ENCODE measurements around the gene PISD. TPM values are rescaled to one million over a fixed set of nuclear protein-coding genes. Genes with fewer than 3 reads are reported as not detected.

Gene PISD
- total and polyA plus RNA-seq, 2 of the 8 experiments (the other 6 are each of a cell fraction or from before 2014, with no cell fraction given), result 47.8 to 48.2 TPM

DNA sequence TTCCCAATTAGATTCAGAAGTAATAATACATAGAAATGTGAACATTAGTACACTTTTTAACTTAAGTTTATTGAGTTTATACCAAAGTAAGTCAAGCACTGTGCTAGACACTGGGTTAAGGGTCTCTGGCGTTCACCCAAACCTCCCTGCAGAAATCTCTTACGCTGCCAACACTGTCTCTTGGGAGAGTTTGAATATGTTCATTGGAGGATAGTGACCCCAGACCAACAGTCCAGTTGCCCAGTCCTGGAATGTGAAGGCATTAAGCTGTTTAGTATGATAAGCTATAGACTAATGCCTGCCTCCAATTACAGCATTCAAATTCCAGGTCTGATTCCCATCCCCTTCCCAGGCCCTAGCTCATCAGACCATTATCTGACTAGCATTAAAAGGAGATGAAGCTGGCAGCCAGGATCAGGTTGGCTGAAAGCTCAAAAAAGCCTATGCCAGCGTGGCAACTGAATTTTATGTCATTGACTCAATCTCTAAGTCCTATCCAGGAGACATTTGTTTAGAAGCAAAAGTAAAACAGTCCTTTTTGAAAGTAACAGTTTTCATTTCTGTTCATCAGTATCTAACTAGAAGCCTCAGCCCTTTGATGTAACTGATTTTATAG lies 87.9 kb downstream of the PISD start:
- Histone ChIP-seq H4K20me1 (replicated peaks in 1 of 2; ENCODE audit: control insufficient read depth in 1 of 2, insufficient read depth in 2 of 2, low read length in 2 of 2) (no peaks in the 10 kb centered on the region), H3K27ac (ENCODE audit: low read depth, low read length) (no peak overlapping the region), H3K14ac (ENCODE audit: insufficient read length) (no peak overlapping the region), H4K8ac (ENCODE audit: extremely low read depth, insufficient read depth, low read length) (no peak overlapping the region), H2BK12ac (ENCODE audit: low read depth, low read length) (no peak overlapping the region), H3K27me3 (replicated peaks in 1 of 4; ENCODE audit: control insufficient read depth in 3 of 4, extremely low read depth in 1 of 4, insufficient read depth in 3 of 4, low read length in 3 of 4) (no peaks in the 10 kb centered on the region), H3K56ac (replicated peaks; ENCODE audit: insufficient read length, low read depth, low read length) (no peak overlapping the region), H2BK20ac (ENCODE audit: low read length) (no peak overlapping the region), H4K91ac (replicated peaks; ENCODE audit: insufficient read length, low read length) (no peak overlapping the region), H3K4me3 (ENCODE audit: extremely low read depth in 1 of 4, insufficient read depth in 2 of 4, low read depth in 3 of 4, low read length in 4 of 4) (no peak overlapping the region), H3K36me3 (ENCODE audit: control insufficient read depth in 2 of 4, insufficient read depth in 4 of 4, low read length in 3 of 4) (peaks cover 0 to 2% (median 0%) of the 10 kb centered on the region in 4 experiments; a peak in 1 of 8 replicates), H3K4me2 (ENCODE audit: insufficient read depth in 1 of 2, low read depth in 2 of 2, low read length in 2 of 2) (no peak overlapping the region), H3K4me1 (replicated peaks in 1 of 4; ENCODE audit: control insufficient read depth in 3 of 4, insufficient read depth in 4 of 4, low read length in 3 of 4) (no peaks in the 10 kb centered on the region), H3K4ac (replicated peaks; ENCODE audit: insufficient read length, low read depth, low read length) (no peak overlapping the region), H2BK15ac (ENCODE audit: low read length) (no peak overlapping the region), H3K79me1 (ENCODE audit: low read depth, low read length) (no peaks in the 10 kb centered on the region), H4K5ac (ENCODE audit: insufficient read length, low read depth, low read length) (no peak overlapping the region), H3K79me2 (ENCODE audit: control insufficient read depth in 1 of 2, insufficient read depth in 2 of 2, low read length in 2 of 2) (no peaks in the 10 kb centered on the region), H2BK5ac (ENCODE audit: low read depth, low read length) (no peak overlapping the region), H3K9me3 (ENCODE audit: insufficient read depth in 2 of 2, low read depth in 1 of 2, low read length in 1 of 2) (no peaks in the 10 kb centered on the region), H2AFZ (ENCODE audit: low read length) (no peak overlapping the region), H3K23me2 (ENCODE audit: low read depth, low read length) (no peaks in the 10 kb centered on the region), H2BK120ac (replicated peaks; ENCODE audit: low read depth, low read length) (no peak overlapping the region), H3K18ac (ENCODE audit: extremely low read depth, low read length) (no peak overlapping the region), H3K23ac (ENCODE audit: insufficient read length) (no peak overlapping the region), H2AK5ac (ENCODE audit: low read depth, low read length) (no peak overlapping the region), H3K9ac (replicated peaks in 1 of 4; ENCODE audit: extremely low read depth in 1 of 4, low read depth in 3 of 4, low read length in 3 of 4) (no peak overlapping the region)
- ChIA-PET POLR2A (ENCODE audit: partially characterized antibody) (no interaction called here), CTCF (ENCODE audit: partially characterized antibody) (interaction anchor here (1.3 kb wide), 1 partner anchor 53 kb away, joined by 3 read pairs; no protein-coding TSS in a partner anchor)
- TF ChIP-seq RXRA (IDR thresholded peaks at IDR 0.05; ENCODE audit: insufficient read depth, low read depth, low read length) (no peak), CHD1 (IDR thresholded peaks at IDR 0.05; ENCODE audit: low read depth, low read length) (no peak), EP300 (IDR thresholded peaks at IDR 0.05; ENCODE audit: borderline replicate concordance in 1 of 2, low read depth in 2 of 2, low read length in 2 of 2) (no peak), CTCF (IDR thresholded peaks at IDR 0.05; ENCODE audit: control extremely low read depth in 1 of 3, insufficient read depth in 1 of 3, low read depth in 1 of 3, low read length in 3 of 3) (no peak), KDM1A (IDR thresholded peaks at IDR 0.05; ENCODE audit: borderline replicate concordance, low read length) (no peak)
- TF ChIP-seq, protein P1, sequence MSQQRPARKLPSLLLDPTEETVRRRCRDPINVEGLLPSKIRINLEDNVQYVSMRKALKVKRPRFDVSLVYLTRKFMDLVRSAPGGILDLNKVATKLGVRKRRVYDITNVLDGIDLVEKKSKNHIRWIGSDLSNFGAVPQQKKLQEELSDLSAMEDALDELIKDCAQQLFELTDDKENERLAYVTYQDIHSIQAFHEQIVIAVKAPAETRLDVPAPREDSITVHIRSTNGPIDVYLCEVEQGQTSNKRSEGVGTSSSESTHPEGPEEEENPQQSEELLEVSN (IDR thresholded peaks at IDR 0.05), result no peak
- FAIRE-seq (no peak), DNase-seq (ENCODE audit: low read depth in 1 of 2, low spot score in 2 of 2) (no peak)
- WGBS, 2 experiments (ENCODE audit: extremely low coverage in 1 of 2, insufficient coverage in 1 of 2, insufficient read length in 1 of 2, insufficient replicate concordance in 2 of 2, low coverage in 1 of 2, low lambda C conversion rate in 2 of 2, missing lambda C conversion rate in 1 of 2), result 89% methylated on average over 3 of the region's 3 CpGs; no CpG with 5 or more reads in 1 of the 2 experiments

All from H1 (cell line).